Measurements from ENCODE around the gene MSL2.
"Not testable (repeated sequence)": the region's sequence is repeated elsewhere in the genome, so short reads cannot be mapped to it uniquely, and the experiment has no call there.

MSL2 gene

DNA sequence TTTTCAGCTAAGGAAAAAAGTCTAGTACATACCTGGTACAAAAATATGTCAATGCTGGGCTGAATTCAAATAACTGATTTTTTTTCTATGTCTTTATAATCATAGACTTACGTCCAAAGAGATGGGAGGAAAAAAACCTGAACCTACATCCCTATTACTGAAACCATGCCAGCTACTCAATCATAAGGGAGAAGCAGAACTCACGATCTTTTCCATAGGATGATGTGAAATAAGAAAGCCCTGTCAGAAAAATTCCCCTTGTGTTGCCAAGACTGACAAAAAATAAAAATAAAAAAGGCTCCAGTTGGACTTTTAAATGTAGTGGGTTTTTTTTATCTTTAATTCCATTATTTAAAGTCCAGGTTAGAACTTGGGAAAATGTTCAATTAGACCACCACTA, 3.3 kb downstream of the MSL2 start:
- DNase-seq (ENCODE audit: low spot score), result no peak

DNA sequence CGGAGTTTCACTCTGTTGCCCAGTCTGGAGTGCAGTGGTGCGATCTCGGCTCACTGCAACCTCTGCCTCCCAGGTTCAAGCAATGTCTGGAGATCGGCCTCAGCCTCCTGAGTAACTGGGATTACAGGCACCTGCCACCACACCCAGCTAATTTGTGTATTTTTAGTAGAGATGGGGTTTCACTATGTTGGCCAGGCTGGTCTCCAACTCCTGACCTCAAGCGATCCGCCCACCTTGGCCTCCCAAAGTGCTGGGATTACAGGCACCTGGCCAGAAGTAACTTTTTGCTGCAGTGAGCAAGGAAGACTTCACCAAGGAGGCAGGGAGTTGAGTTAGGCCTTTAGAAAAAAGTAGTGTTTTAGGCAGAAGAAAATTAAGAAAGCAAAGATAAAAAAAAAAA, 3.9 kb downstream of the MSL2 start:
- not testable (repeated sequence) for DNase-seq (ENCODE audit: low spot score)

GRCh38 chr3:136189859-136190617, 6.1 kb downstream of the MSL2 start:
- no peak for DNase-seq (ENCODE audit: low spot score)

- DNase-seq (ENCODE audit: low spot score), result no peak
These were observed 7.1 kb downstream of the MSL2 start for GRCh38 chr3:136189043-136189442.

- DNase-seq (ENCODE audit: low spot score), result no peak
These were observed 8.3 kb downstream of the MSL2 start for GRCh38 chr3:136187868-136188267.

DNA sequence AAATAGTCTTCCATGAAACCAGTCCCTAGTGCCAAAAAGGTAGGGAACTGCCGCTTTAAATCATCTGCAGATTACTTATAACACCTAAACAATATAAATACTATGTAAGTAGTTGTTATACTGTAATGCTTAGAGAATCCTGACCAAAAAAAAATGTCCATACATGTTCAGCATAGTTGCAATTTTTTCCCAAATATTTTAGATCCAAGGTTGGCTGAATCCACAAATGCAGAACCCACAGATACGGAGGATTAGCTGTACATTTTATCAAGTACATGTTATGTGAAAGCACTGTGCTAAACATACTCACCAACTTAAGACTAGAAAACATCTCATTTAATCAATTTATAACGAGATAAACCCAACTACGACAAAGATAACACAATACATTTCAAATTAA, 9.3 kb downstream of the MSL2 start:
- DNase-seq (ENCODE audit: low spot score), result no peak

DNA sequence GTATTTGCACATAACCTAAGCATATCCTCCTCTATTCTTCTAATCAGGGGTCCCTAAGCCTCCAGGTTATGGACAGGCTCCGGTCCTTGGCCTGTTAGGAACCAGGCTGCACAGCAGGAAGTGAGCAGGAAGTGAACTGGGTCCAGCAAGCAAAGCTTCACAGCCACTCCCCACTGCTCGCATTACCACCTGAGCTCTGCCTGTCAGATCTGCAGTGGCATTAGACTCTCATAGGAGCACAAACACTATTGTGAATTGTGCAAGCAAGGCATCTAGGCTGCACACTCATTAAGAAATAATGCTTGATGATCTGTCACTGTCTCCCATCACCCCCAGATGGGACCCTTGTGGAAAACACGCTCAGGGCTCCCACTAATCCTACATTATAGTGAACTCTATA, 9.8 kb downstream of the MSL2 start:
- DNase-seq (ENCODE audit: low spot score), result no peak

GRCh38 chr3:136184703-136185102, 11.4 kb downstream of the MSL2 start:
- DNase-seq (ENCODE audit: low spot score), result no peak

DNA sequence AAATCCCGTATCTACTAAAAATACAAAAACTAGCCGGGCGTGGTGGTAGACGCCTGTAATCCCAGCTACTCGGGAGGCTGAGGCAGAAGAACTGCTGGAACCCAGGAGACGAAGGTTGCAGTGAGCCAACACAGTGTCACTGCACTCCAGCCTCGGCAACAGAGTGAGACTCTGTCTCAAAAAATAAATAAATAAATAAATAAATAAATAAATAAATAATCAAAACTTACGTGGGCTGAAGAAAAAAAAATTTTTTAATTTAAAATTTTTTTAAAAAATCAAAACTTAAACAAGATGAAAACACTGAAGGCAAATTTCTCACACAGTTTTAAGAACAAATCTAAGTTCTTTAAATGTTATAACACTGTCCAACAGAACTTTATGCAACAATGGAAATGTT, 14.4 kb downstream of the MSL2 start:
- DNase-seq (ENCODE audit: low spot score), result no peak

- DNase-seq (ENCODE audit: low spot score), result no peak
These were observed 18.3 kb downstream of the MSL2 start for GRCh38 chr3:136177876-136178275.

GRCh38 chr3:136173939-136174490, 22.1 kb downstream of the MSL2 start:
- DNase-seq (ENCODE audit: low spot score), result no peak

- no peak for DNase-seq (ENCODE audit: low spot score)
These were observed 25.0 kb downstream of the MSL2 start for GRCh38 chr3:136171097-136171542.

DNA sequence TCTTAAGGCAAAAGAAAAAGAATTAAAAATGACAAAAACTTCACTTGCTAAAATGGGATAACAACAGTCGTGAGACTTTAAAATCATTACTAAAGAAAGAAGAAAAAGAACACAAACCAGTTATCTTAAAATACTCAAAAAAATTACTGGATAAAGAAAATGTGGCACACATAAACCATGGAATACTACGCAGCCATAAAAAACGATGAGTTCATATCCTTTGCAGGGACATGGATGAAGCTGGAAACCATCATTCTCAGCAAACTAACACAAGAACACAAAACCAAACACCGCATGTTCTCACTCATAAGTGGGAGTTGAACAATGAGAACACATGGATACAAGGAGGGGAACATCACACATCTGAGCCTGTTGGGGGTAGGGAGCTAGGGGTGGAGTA, 27.9 kb downstream of the MSL2 start:
- not testable (repeated sequence) for DNase-seq (ENCODE audit: low spot score)

DNA sequence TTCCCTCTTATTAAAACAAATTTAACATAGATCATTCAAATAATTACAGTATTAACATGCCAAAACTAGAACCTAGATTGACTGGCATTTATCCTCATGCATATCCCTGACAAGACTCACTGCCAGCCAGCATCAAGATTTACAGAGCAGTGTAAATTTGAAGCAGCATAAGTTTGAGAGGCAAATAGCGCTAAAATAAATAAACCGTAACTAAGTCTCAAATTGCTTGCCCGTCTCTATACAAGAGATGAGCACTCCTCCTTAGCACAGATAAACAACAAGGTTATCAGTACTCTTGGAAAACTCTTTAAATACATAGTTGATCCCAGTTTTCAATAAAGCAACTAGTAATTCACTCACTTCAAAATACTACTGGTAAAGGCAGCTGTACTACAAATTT, 29.6 kb downstream of the MSL2 start:
- no peak for DNase-seq (ENCODE audit: low spot score)

DNA sequence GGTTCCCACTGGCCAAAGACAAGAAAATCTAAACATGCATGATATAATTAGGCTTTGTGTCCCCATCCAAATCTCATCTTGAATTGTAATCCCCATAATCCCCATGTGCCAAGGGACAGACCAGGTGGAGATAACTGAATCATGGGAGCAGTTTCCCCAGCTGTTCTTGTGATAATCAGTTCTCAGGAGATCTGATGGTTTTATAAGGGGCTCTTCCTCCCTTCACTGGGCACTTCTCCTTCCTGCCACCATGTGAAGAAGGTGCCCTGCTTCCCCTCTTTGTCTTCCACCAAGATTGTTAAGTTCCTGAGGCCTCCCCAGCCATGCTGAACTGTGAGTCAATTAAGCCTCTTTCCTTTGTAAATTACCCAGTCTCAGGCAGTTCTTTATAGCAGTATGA, 32.5 kb downstream of the MSL2 start:
- DNase-seq (ENCODE audit: low spot score), result not testable (repeated sequence)

DNA sequence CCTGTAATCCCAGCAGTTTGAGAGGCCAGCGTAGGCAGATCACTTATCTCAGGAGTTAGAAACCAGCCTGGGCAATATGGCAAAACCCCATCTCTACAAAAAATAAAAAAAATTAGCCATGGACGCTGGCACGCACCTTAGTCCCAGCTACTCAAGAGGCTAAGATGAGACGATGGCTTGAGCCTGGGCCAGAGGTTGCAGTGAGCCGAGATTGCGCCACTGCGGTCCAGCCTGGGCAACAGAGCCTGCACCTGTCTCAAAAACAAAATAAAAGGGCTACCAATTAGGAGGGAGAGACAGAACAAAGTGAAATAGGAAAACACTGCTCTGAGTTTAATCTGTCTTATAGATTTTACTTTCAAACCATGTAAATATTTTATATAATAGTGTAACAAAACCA, 33.8 kb downstream of the MSL2 start:
- no peak for DNase-seq (ENCODE audit: low spot score)

DNA sequence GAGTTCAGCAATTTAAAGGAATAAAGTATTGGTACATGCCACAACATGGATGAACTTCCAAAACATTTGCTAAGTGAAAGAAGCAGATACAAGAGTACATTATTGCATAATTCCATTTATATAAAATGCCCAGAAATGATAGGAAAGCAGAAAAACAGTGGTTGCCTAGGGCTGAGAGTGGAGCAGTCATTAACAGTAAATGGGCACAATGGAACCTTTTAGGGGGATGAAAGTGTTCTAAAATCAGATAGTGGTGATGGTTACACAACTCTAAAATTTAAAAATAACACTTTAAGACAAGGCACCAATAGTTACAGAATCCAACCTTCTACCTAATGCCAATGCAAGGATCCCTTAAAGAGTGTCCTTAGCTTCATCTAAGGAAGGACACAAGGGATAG, 34.6 kb downstream of the MSL2 start:
- no peak for DNase-seq (ENCODE audit: low spot score)

- no peak for DNase-seq (ENCODE audit: low spot score)
These were observed 43.2 kb downstream of the MSL2 start for GRCh38 chr3:136152963-136153362.

- no peak for DNase-seq (ENCODE audit: low spot score)
These were observed 43.8 kb downstream of the MSL2 start for GRCh38 chr3:136152176-136152843.

DNA sequence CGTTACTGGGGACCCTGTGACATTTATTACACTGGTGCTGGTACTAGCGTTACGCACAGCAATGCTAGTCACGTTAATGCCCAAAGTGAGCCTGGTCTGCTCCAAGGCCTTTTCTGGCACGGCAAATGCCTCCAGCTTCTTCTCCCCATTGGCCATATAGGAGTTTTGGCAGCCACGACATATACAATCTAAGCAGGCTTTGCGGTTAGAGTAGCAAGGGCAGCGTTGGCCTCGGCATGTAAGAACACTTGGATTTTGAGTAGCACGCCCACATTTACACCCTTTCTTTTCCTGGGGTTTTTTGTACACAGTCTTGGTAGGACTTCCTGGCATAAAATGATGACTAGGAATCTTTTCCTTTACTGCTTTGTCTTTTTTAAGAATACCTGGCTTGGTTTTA, 44.9 kb downstream of the MSL2 start:
- DNase-seq (ENCODE audit: low spot score), result peak; percentile 39

- no peak for DNase-seq (ENCODE audit: low spot score)
These were observed 46.5 kb downstream of the MSL2 start for GRCh38 chr3:136149667-136150066.

DNA sequence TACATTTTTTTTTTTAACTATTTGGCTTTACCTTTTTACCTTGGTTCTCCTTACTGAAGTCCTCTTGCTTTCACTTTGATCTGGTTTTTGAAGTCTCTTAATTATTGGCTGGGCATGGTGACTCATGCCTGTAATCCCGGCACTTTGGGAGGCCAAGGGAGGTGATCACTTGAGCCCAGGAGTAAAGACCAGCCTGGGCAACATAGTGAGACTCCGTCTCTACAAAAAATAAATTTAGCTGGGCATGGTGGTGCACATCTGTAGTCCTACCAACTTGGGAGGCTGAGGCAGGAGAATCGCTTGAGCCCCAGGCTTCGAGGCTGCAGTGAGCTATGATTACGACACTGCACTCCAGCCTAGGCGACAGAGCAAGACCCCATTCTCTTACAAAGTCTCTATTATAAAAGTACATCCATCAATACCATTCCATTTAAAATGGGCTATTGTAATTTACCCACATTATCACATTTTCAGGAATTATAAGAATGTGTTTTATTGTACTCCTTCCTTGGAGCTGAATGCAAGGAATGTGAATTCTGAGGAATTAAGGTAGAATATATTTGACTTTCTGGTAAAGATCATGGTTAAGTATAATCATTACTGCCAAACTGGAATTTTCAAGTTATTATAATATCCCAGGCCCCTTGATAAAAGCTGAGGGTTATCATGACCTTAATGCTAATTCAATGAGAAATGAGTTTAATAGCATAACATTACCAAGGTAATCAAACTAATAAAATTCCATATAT, 49.0 kb downstream of the MSL2 start:
- DNase-seq (ENCODE audit: low spot score), result no peak

- not testable (repeated sequence) for DNase-seq (ENCODE audit: low spot score)
These were observed 51.7 kb downstream of the MSL2 start for GRCh38 chr3:136144397-136144796.
